HepG2 (cell line): Measurements from ENCODE around the gene CES2. TPM values are rescaled to one million over a fixed set of nuclear protein-coding genes. Genes with fewer than 3 reads are reported as not detected.

ENCODE experiments used
- ATAC-seq: fragments of 200-7000 bp; cut with Tn5 transposase; 3 replicates; pipeline ENCODE4 v1.9.1; 2020; ENCODE audit warnings: mild to moderate bottlenecking, moderate library complexity
- BruUV-seq: library from RNA; stranded (reverse); fragments of 400-500 nt; replicated peaks from 2 replicates; lab custom pipeline; 2021; lab: Mats Ljungman, UMichigan
- CTCF ChIA-PET: fragments of 300-600 bp; formaldehyde crosslinking; extraction: SDS; loops from one replicate; lab custom pipeline; 2021; ENCODE audit warnings: low total read pairs, inconsistent platforms, low intra/inter-chr PET ratio; lab: Yijun Ruan, JAX
- POLR2A ChIA-PET: fragments of 350-600 bp; sonication (Branson Sonifier 250); formaldehyde crosslinking; loops from one replicate; lab custom pipeline; 2020; ENCODE audit warnings: antibody characterized with exemption, inconsistent platforms; lab: Yijun Ruan, JAX
- DNase-seq: peaks from one replicate; pipeline ENCODE4 v3.0.0-alpha.2; 2015; ENCODE audit warnings: low spot score
- FAIRE-seq: peaks from 3 replicates; lab custom pipeline; 2011; peaks lifted over from hg19 to GRCh38; lab: Jason Lieb, UNC
- H2AFZ ChIP-seq: one replicate; pipeline ENCODE4 v1.6.1; 2011; ENCODE audit warnings: low read length, inconsistent platforms
- H3K27ac ChIP-seq: fragments of 300-600 bp; 3 replicates; pipeline ENCODE4 v1.8.0; 2011; ENCODE audit warnings: mixed run types, mild to moderate bottlenecking, mixed read lengths, low read length, inconsistent platforms; ENCODE audit not compliant: insufficient read depth; ENCODE audit errors: extremely low read length
- H3K27me3 ChIP-seq, 2 experiments: fragments of 200-600 bp in 1 of 2; 2 replicates in 1 of 2; 3 replicates in 1 of 2; pipeline versions ENCODE4 v1.6.0 to v1.8.0; 2011; ENCODE audit warnings: low read length in 2 of 2, mild to moderate bottlenecking in 2 of 2, moderate library complexity in 2 of 2, inconsistent platforms in 1 of 2; ENCODE audit not compliant: insufficient read depth in 2 of 2, control insufficient read depth in 1 of 2
- H3K36me3 ChIP-seq, 2 experiments: fragments of 200-600 bp in 1 of 2; replicated peaks in 1 of 2; 2 replicates in 1 of 2; 3 replicates in 1 of 2; pipeline versions ENCODE4 v1.5.1 to v1.8.0; 2011; ENCODE audit warnings: low read length in 2 of 2, inconsistent platforms in 1 of 2; ENCODE audit not compliant: insufficient read depth in 2 of 2, control insufficient read depth in 1 of 2
- H3K4me1 ChIP-seq: 2 replicates; pipeline ENCODE4 v1.5.1; 2012; ENCODE audit warnings: low read length, inconsistent platforms; ENCODE audit not compliant: insufficient read depth
- H3K4me2 ChIP-seq: 2 replicates; pipeline ENCODE4 v1.6.0; 2011; ENCODE audit warnings: low read depth, low read length, inconsistent platforms
- H3K4me3 ChIP-seq, 3 experiments: fragments of 200-600 bp in 1 of 3; sonication (generic), shearing (Covaris generic) in 1 of 3; replicated peaks in 1 of 3; 2 replicates each; pipeline ENCODE4 v1.5.1; 2011 to 2016; ENCODE audit warnings: low read length in 3 of 3, inconsistent platforms in 2 of 3, low read depth in 2 of 3, mild to moderate bottlenecking in 2 of 3, control low read depth in 1 of 3, mixed read lengths in 1 of 3; ENCODE audit not compliant: insufficient read depth in 1 of 3
- H3K79me2 ChIP-seq: one replicate; pipeline ENCODE4 v1.6.1; 2011; ENCODE audit warnings: low read length, inconsistent platforms; ENCODE audit not compliant: insufficient read depth
- H3K9ac ChIP-seq: 2 replicates; pipeline ENCODE4 v1.6.0; 2011; ENCODE audit warnings: mild to moderate bottlenecking, low read depth, low read length, inconsistent platforms; ENCODE audit not compliant: insufficient read depth
- H3K9me3 ChIP-seq: 2 replicates; pipeline ENCODE4 v1.5.1; 2012; ENCODE audit warnings: mild to moderate bottlenecking, low read length
- H4K20me1 ChIP-seq: 2 replicates; pipeline ENCODE4 v1.6.0; 2011; ENCODE audit warnings: inconsistent platforms, mild to moderate bottlenecking, low read length, moderate library complexity; ENCODE audit not compliant: insufficient read depth
- HNF4G ChIP-seq, 2 experiments: sonication (generic) in 1 of 2; formaldehyde crosslinking in 1 of 2; IDR thresholded peaks; 2 replicates each; pipeline versions ENCODE4 v1.4.0 to v1.6.1; 2011 to 2020; ENCODE audit warnings: borderline replicate concordance in 2 of 2, low read depth in 2 of 2, mild to moderate bottlenecking in 2 of 2, low read length in 1 of 2, missing genetic modification reagents in 1 of 2, moderate library complexity in 1 of 2
- KLF16 ChIP-seq, 2 experiments: sonication (generic) in 1 of 2; formaldehyde crosslinking in 1 of 2; IDR thresholded peaks; 2 replicates each; pipeline versions ENCODE4 v1.6.1 to v1.8.0; 2016 to 2023; ENCODE audit warnings: missing genetic modification reagents in 2 of 2, missing compliant biosample characterization in 1 of 2
- NFYC ChIP-seq: IDR thresholded peaks from 2 replicates; pipeline ENCODE4 v1.6.1; 2016; ENCODE audit warnings: missing genetic modification reagents, missing compliant biosample characterization
- RAD51 ChIP-seq: fragments of 450-650 bp; IDR thresholded peaks from 2 replicates; pipeline ENCODE4 v1.6.1; 2016; ENCODE audit warnings: borderline replicate concordance
- SCMH1 ChIP-seq: sonication (generic); formaldehyde crosslinking; IDR thresholded peaks from 2 replicates; pipeline ENCODE4 v1.9.0; 2021; ENCODE audit warnings: missing genetic modification reagents, mild to moderate bottlenecking, borderline replicate concordance
- SRSF9 ChIP-seq: fragments of 200-400 bp; formaldehyde crosslinking; IDR thresholded peaks from 2 replicates; pipeline ENCODE4 v1.6.1; 2018; ENCODE audit warnings: borderline replicate concordance, mild to moderate bottlenecking, low read depth, low read length; ENCODE audit not compliant: insufficient read depth, poor library complexity, severe bottlenecking
- THAP11 ChIP-seq: IDR thresholded peaks from 2 replicates; pipeline ENCODE4 v1.6.1; 2016; ENCODE audit warnings: missing biosample characterization, missing genetic modification reagents
- ZBTB33 ChIP-seq: sonication (generic); formaldehyde crosslinking; IDR thresholded peaks from 2 replicates; pipeline ENCODE4 v1.4.0; 2020; ENCODE audit warnings: missing genetic modification reagents
- WGBS: methylation state at CpG from one replicate; pipeline ENCODE4 v1.1.6; 2017; ENCODE audit warnings: low lambda C conversion rate; 5-methylcytosine and 5-hydroxymethylcytosine counted together
- in situ Hi-C: cut with HindIII; loops from 2 replicates; pipeline ENCODE4 v1.10.0; 2017; ENCODE audit warnings: low pct_unique_long_range_greater_than_20kb; ENCODE audit not compliant: extremely low pct_ligation_motif_present
- intact Hi-C: fragments of 100-400 bp; cut with micrococcal nuclease; formaldehyde crosslinking; loops from one replicate; pipeline ENCODE4 v1.10.0; 2022; ENCODE audit not compliant: unreplicated experiment
- polyA plus RNA-seq, 8 experiments: library from polyadenylated mRNA; depleted of rRNA in 3 of 8; stranded (reverse) in 7 of 8; unstranded in 1 of 8; fragments of >200 nt; fragmentation: Illumina TruSeq in 4 of 8; extraction: Trizol in 4 of 8; gene quantifications; 2 replicates each; pipeline versions ENCODE4 v1.2.1 to v1.2.3, GENCODE V29; 2011 to 2016; ENCODE audit warnings: low read depth in 4 of 8, missing spikeins in 1 of 8, mixed read lengths in 1 of 8; ENCODE audit not compliant: insufficient read depth in 1 of 8
- total RNA-seq, 5 experiments: library from RNA; depleted of rRNA; stranded (reverse); fragments of >200 nt; fragmentation: Illumina TruSeq; extraction: Trizol; gene quantifications; 2 replicates each; pipeline ENCODE4 v1.2.3, GENCODE V29; 2016; ENCODE audit warnings: low read depth in 1 of 5

Gene CES2
- total and polyA plus RNA-seq, 2 of the 13 experiments (the other 11 are each of a cell fraction or from before 2014, with no cell fraction given): 50.6 to 63.8 TPM

- DNase-seq: no peak
- ChIA-PET CTCF (no interaction called here), POLR2A (interaction anchor here (0.7 to 1.4 kb wide), 3 partner anchors 9 to 44 kb away, joined by 3 read pairs; partner anchors contain the start of gene CIAO2B)
- H3K9ac ChIP-seq: no peak overlapping the region
- in situ Hi-C loops (no loop called here), intact Hi-C loops (no loop called here)
- peaks cover 32 to 54% of the 10 kb centered on the region in 2 experiments for H3K36me3 ChIP-seq
- H3K4me2 ChIP-seq: no peak overlapping the region
- H3K79me2 ChIP-seq: no peaks in the 10 kb centered on the region
- BruUV-seq: no TSS peak
- FAIRE-seq: no peak
- no peak overlapping the region for H3K27ac ChIP-seq
- no peaks in the 10 kb centered on the region for H3K9me3 ChIP-seq
- H4K20me1 ChIP-seq: no peaks in the 10 kb centered on the region; the same call in 1 of the 2 replicates
- WGBS: 98% methylated on average over 14 of the region's 15 CpGs
- TF ChIP-seq HNF4G (IDR thresholded peaks at IDR 0.05; ENCODE audit: borderline replicate concordance, low read depth, low read length) (no peak), HNF4G (CRISPR knock-in tag; IDR thresholded peaks at IDR 0.05; ENCODE audit: borderline replicate concordance, low read depth) (no peak), NFYC (no peak), SCMH1 (no peak), ZBTB33 (CRISPR knock-in tag) (no peak), THAP11 (CRISPR knock-in tag) (no peak), SRSF9 (no peak), RAD51 (no peak), KLF16 (CRISPR knock-in tag; IDR thresholded peaks at IDR 0.05) (no peak)
- H3K4me1 ChIP-seq: peaks cover 21% of the 10 kb centered on the region
- H3K27me3 ChIP-seq: peaks cover under 1 to 6% of the 10 kb centered on the region in 2 experiments; a peak in 3 of 5 replicates
- H3K4me3 ChIP-seq: no peak overlapping the region
- ATAC-seq: no peak
- no peak overlapping the region for H2AFZ ChIP-seq
Observed at GRCh38 chr16:66943426-66944053, 8.2 kb downstream of the CES2 start.
